Tibial artery (tissue), 4 donors: ENCODE measurements around the gene BGN.

Experiments used
- DNase-seq, 2 donors: peaks; one replicate each; pipeline ENCODE4 v3.0.0-alpha.2; 2019
- H3K27ac ChIP-seq, 2 donors: fragments of 200-600 bp; sonication (generic) in 1 of 2; 1 replicate in 1 of 2; 2 replicates in 1 of 2; pipeline ENCODE4 v1.5.1; 2018 to 2019; ENCODE audit warnings: mild to moderate bottlenecking in 1 of 2
- H3K27me3 ChIP-seq, 2 donors: fragments of 200-600 bp; sonication (generic) in 1 of 2; one replicate each; pipeline versions ENCODE4 v1.5.1 to v1.6.0; 2016 to 2019
- H3K36me3 ChIP-seq, 3 donors: fragments of 200-600 bp; sonication (generic) in 2 of 3; one replicate each; pipeline ENCODE4 v1.5.1; 2016 to 2019; ENCODE audit warnings: mild to moderate bottlenecking in 2 of 3
- H3K4me1 ChIP-seq, 4 donors: fragments of 200-600 bp; sonication (generic) in 2 of 4; 1 replicate in 3 of 4; 2 replicates in 1 of 4; pipeline ENCODE4 v1.5.1; 2016 to 2019
- H3K4me3 ChIP-seq, 2 donors: fragments of 200-600 bp; sonication (generic) in 1 of 2; 1 replicate in 1 of 2; 2 replicates in 1 of 2; pipeline ENCODE4 v1.5.1; 2018 to 2019; ENCODE audit warnings: mild to moderate bottlenecking in 2 of 2
- H3K9me3 ChIP-seq, 3 donors: fragments of 200-600 bp; sonication (generic) in 1 of 3; one replicate each; pipeline ENCODE4 v1.5.1; 2016 to 2019
- intact Hi-C: fragments of 100-400 bp; cut with DNase I; formaldehyde crosslinking; loops from one replicate; pipeline ENCODE4 v1.15.0; 2023; ENCODE audit warnings: low total_unique reads
- TF ChIP-seq, protein P1 (sequence below), 2 experiments: fragments of 200-600 bp in 1 of 2; fragments of 450-650 bp in 1 of 2; IDR thresholded peaks; one replicate each; pipeline ENCODE4 v1.5.1; 2017 to 2019; ENCODE audit warnings: antibody characterized with exemption in 2 of 2, mild to moderate bottlenecking in 1 of 2, moderate library complexity in 1 of 2

The BGN gene

GRCh38 chrX:153538424-153538823 lies 43.6 kb downstream of the BGN start:
- no peak for DNase-seq
- TF ChIP-seq, protein P1, sequence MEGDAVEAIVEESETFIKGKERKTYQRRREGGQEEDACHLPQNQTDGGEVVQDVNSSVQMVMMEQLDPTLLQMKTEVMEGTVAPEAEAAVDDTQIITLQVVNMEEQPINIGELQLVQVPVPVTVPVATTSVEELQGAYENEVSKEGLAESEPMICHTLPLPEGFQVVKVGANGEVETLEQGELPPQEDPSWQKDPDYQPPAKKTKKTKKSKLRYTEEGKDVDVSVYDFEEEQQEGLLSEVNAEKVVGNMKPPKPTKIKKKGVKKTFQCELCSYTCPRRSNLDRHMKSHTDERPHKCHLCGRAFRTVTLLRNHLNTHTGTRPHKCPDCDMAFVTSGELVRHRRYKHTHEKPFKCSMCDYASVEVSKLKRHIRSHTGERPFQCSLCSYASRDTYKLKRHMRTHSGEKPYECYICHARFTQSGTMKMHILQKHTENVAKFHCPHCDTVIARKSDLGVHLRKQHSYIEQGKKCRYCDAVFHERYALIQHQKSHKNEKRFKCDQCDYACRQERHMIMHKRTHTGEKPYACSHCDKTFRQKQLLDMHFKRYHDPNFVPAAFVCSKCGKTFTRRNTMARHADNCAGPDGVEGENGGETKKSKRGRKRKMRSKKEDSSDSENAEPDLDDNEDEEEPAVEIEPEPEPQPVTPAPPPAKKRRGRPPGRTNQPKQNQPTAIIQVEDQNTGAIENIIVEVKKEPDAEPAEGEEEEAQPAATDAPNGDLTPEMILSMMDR (IDR thresholded peaks at IDR 0.05) = no peak
- no peak overlapping the region for H3K4me3 ChIP-seq
- H3K36me3 ChIP-seq = no peaks in the 10 kb centered on the region
- H3K9me3 ChIP-seq = no peaks in the 10 kb centered on the region
- intact Hi-C loops = loop anchor here (5.0 kb wide), 1 partner anchor 129 kb away; no protein-coding TSS in a partner anchor
- H3K4me1 ChIP-seq = no peaks in the 10 kb centered on the region
- peaks cover 0 to 11% of the 10 kb centered on the region in 2 donors for H3K27me3 ChIP-seq
- H3K27ac ChIP-seq = no peak overlapping the region

- intact Hi-C loops = loop anchor here (5.0 kb wide), 1 partner anchor 128 kb away; no protein-coding TSS in a partner anchor
- peak; percentile 32 to 70 for DNase-seq
- Histone ChIP-seq H3K36me3 (no peaks in the 10 kb centered on the region), H3K4me3 (no peak overlapping the region), H3K4me1 (no peaks in the 10 kb centered on the region), H3K27ac (no peak overlapping the region), H3K9me3 (no peaks in the 10 kb centered on the region), H3K27me3 (peaks cover 0 to 11% of the 10 kb centered on the region in 2 donors)
- TF ChIP-seq, protein P1 (IDR thresholded peaks at IDR 0.05) = peak; percentile 67 to 70
Measured at GRCh38 chrX:153539171-153539978, 44.6 kb downstream of the BGN start.

DNA sequence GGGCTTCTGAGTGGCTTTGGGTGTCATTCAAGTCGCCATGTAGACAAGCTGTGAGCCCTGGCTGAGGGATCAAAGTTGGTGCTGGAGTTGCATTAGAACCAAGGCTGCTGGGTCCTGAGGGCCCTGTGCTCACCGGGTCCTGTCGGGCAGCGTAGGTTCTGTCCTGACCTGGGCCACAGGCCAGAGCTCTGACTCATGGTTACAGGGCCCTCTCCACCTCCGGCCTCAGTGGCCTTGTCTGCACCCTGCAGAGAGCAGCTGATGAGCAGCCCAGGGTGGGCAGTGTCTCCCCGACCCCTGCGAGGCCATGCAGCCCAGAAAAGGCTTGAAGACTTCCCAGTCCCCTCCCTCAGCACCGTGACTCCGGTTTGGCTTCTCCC lies 45.2 kb downstream of the BGN start:
- no peak for DNase-seq
- peaks cover 0 to 11% of the 10 kb centered on the region in 2 donors for H3K27me3 ChIP-seq
- no peak overlapping the region for H3K27ac ChIP-seq
- no peaks in the 10 kb centered on the region for H3K4me1 ChIP-seq
- intact Hi-C loops = loop anchor here (5.0 to 10.0 kb wide), 2 partner anchors 65 to 127 kb away; no protein-coding TSS in a partner anchor
- H3K4me3 ChIP-seq = no peak overlapping the region
- TF ChIP-seq, protein P1 (IDR thresholded peaks at IDR 0.05) = no peak
- no peaks in the 10 kb centered on the region for H3K36me3 ChIP-seq
- H3K9me3 ChIP-seq = no peaks in the 10 kb centered on the region

DNA sequence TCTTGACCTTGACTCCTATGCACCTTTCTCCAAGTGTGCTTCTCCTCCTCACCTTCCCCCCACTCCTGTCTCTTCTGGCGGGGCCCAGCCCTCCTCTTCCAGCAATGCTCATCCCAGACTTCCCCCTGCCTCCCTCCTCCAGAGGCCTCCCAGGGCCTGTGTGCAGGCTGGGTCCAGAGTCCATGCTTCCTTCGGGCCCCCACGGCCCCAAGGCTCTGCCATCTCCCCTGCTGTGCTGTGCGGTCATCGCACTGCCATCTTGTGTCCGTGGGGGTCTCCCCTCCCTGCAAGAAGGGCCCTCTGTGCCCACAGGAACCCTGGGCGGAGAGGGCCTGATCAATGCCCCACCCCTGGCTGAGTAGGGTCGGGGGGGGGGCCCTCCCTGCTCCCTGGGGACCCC lies 49.9 kb downstream of the BGN start:
- Histone ChIP-seq H3K4me1 (no peaks in the 10 kb centered on the region), H3K27me3 (no peaks in the 10 kb centered on the region), H3K36me3 (no peaks in the 10 kb centered on the region), H3K27ac (no peak overlapping the region), H3K9me3 (no peaks in the 10 kb centered on the region), H3K4me3 (no peak overlapping the region)
- TF ChIP-seq, protein P1 (IDR thresholded peaks at IDR 0.05) = no peak
- DNase-seq = no peak
- intact Hi-C loops = loop anchor here (5.0 to 10.0 kb wide), 2 partner anchors 60 to 128 kb away; partner anchors contain the start of gene PNCK

GRCh38 chrX:153546386-153546785 lies 51.6 kb downstream of the BGN start:
- TF ChIP-seq, protein P1 (IDR thresholded peaks at IDR 0.05) = no peak
- no peaks in the 10 kb centered on the region for H3K9me3 ChIP-seq
- no peak overlapping the region for H3K27ac ChIP-seq
- H3K36me3 ChIP-seq = no peaks in the 10 kb centered on the region
- intact Hi-C loops = loop anchor here (5.0 to 10.0 kb wide), 2 partner anchors 58 to 126 kb away; partner anchors contain the start of gene PNCK
- H3K4me3 ChIP-seq = no peak overlapping the region
- H3K27me3 ChIP-seq = no peaks in the 10 kb centered on the region
- H3K4me1 ChIP-seq = no peaks in the 10 kb centered on the region
- DNase-seq = no peak
